Choroid plexus epithelial cell (primary cell): ENCODE data around the gene FLYWCH1.
A peak's percentile ranks its signal among the peaks of the same experiment; 100 is the strongest.

Experiments used
- DNase-seq: peaks from one replicate; pipeline ENCODE4 v3.0.0-alpha.2; 2010; ENCODE audit warnings: low read depth
- H3K4me3 ChIP-seq: 2 replicates; pipeline ENCODE4 v1.5.1; 2011; ENCODE audit warnings: low read depth, mild to moderate bottlenecking, control low read depth, low read length, moderate library complexity
- CTCF ChIP-seq: conservative IDR thresholded peaks from 2 replicates; pipeline ENCODE4 v1.5.1; 2011; ENCODE audit warnings: low read depth, mild to moderate bottlenecking, control low read depth, inconsistent platforms, low read length, moderate library complexity

The FLYWCH1 gene

GRCh38 chr16:2874032-2874911 lies 37.5 kb upstream of the FLYWCH1 start:
- TF ChIP-seq CTCF = no peak
- no peak for DNase-seq
- no peak overlapping the region for H3K4me3 ChIP-seq

GRCh38 chr16:2874912-2875362 lies 36.8 kb upstream of the FLYWCH1 start:
- no peak overlapping the region for H3K4me3 ChIP-seq
- TF ChIP-seq CTCF = peak; percentile 83
- peak; percentile 81 for DNase-seq

- no peak for DNase-seq
- no peak for TF ChIP-seq CTCF
- H3K4me3 ChIP-seq = no peak overlapping the region
Measured at GRCh38 chr16:2879854-2880508, 31.8 kb upstream of the FLYWCH1 start.

GRCh38 chr16:2881783-2882649 lies 29.7 kb upstream of the FLYWCH1 start:
- H3K4me3 ChIP-seq = peak overlapping the region; percentile 97
- no peak for TF ChIP-seq CTCF
- no peak for DNase-seq

- peak within 1 kb of the TSS; percentile 97 for H3K4me3 ChIP-seq
- TF ChIP-seq CTCF = no peak
- peak; percentile 99 for DNase-seq
Measured at GRCh38 chr16:2882650-2883457, 28.9 kb upstream of the FLYWCH1 start, which contains the start of gene FLYWCH2. FLYWCH2 (plus strand) TSS chr16:2883215; CDS start chr16:2896450, 13,235 bp downstream.

- no peak for DNase-seq
- no peak for TF ChIP-seq CTCF
- peak overlapping the region; percentile 97 for H3K4me3 ChIP-seq
Measured at GRCh38 chr16:2883458-2883908, 28.2 kb upstream of the FLYWCH1 start.
